CD4-positive, CD25-positive, alpha-beta regulatory T cell (primary cell): ENCODE data around the gene AQP4. TPM values are rescaled to one million over a fixed set of nuclear protein-coding genes. Genes with fewer than 3 reads are reported as not detected.
A peak's percentile ranks its signal among the peaks of the same experiment; 100 is the strongest.

Experiments used
- ATAC-seq, 2 donors: fragments of 150-1000 bp; cut with Tn5 transposase; one replicate each; pipeline ENCODE4 v1.10.0; 2021; ENCODE audit warnings: low read depth in 2 of 2, moderate number of reproducible peaks in 2 of 2, moderate library complexity in 1 of 2
- DNase-seq, 3 donors: peaks; one replicate each; pipeline versions ENCODE4 v3.0.0 to v3.0.0-alpha.2; 2012 to 2022; ENCODE audit warnings: mixed read lengths in 1 of 3
- H3K27ac ChIP-seq: one replicate; pipeline ENCODE4 v1.7.0; 2013; ENCODE audit warnings: mild to moderate bottlenecking, low read length; ENCODE audit not compliant: insufficient read depth, poor library complexity, severe bottlenecking
- H3K27me3 ChIP-seq: one replicate; pipeline ENCODE4 v1.7.0; 2013; ENCODE audit warnings: low read length; ENCODE audit not compliant: control insufficient read depth, insufficient read depth
- H3K36me3 ChIP-seq: one replicate; pipeline ENCODE4 v1.7.0; 2013; ENCODE audit warnings: mild to moderate bottlenecking, low read length, moderate library complexity; ENCODE audit not compliant: control insufficient read depth, insufficient read depth
- H3K4me1 ChIP-seq: 2 replicates; pipeline ENCODE4 v1.7.0; 2013; ENCODE audit warnings: mild to moderate bottlenecking, low read length; ENCODE audit not compliant: insufficient read depth, control insufficient read depth, poor library complexity, severe bottlenecking
- H3K4me3 ChIP-seq: one replicate; pipeline ENCODE4 v1.7.0; 2013; ENCODE audit warnings: low read depth, mild to moderate bottlenecking, low read length, moderate library complexity
- H3K9me3 ChIP-seq, 2 experiments: 1 replicate in 1 of 2; 2 replicates in 1 of 2; pipeline ENCODE4 v1.7.0; 2013; ENCODE audit warnings: low read length in 2 of 2, mild to moderate bottlenecking in 1 of 2, moderate library complexity in 1 of 2; ENCODE audit not compliant: control insufficient read depth in 2 of 2
- H3K27ac Mint-ChIP-seq, 3 donors: one replicate each; pipeline ENCODE4 v1.8.0; 2020 to 2022; ENCODE audit warnings: mild to moderate bottlenecking in 3 of 3, mixed read lengths in 3 of 3, moderate library complexity in 2 of 3
- H3K27me3 Mint-ChIP-seq: one replicate; pipeline ENCODE4 v1.8.0; 2022; ENCODE audit warnings: mild to moderate bottlenecking, mixed read lengths
- H3K36me3 Mint-ChIP-seq: one replicate; pipeline ENCODE4 v1.8.0; 2020; ENCODE audit warnings: mixed read lengths
- H3K4me1 Mint-ChIP-seq, 4 donors: one replicate each; pipeline ENCODE4 v1.8.0; 2020 to 2022; ENCODE audit warnings: mixed read lengths in 4 of 4, mild to moderate bottlenecking in 1 of 4
- H3K4me3 Mint-ChIP-seq, 4 donors: one replicate each; pipeline ENCODE4 v1.8.0; 2020 to 2022; ENCODE audit warnings: mild to moderate bottlenecking in 4 of 4, mixed read lengths in 4 of 4, moderate library complexity in 3 of 4
- H3K9me3 Mint-ChIP-seq, 7 donors: one replicate each; pipeline ENCODE4 v1.8.0; 2020 to 2022; ENCODE audit warnings: mixed read lengths in 7 of 7, mild to moderate bottlenecking in 3 of 7, moderate library complexity in 2 of 7
- polyA plus RNA-seq, 4 donors: library from polyadenylated mRNA; unstranded; fragments of 300-500 nt; fragmentation: Illumina TruSeq; gene quantifications; one replicate each; pipeline ENCODE4 v1.2.3, GENCODE V29; 2021
- total RNA-seq: library from RNA; stranded (reverse); gene quantifications from one replicate; pipeline ENCODE4 v1.2.3, GENCODE V29; 2022

AQP4 gene
- total and polyA plus RNA-seq, 5 donors from 2014 or later: not detected

DNA sequence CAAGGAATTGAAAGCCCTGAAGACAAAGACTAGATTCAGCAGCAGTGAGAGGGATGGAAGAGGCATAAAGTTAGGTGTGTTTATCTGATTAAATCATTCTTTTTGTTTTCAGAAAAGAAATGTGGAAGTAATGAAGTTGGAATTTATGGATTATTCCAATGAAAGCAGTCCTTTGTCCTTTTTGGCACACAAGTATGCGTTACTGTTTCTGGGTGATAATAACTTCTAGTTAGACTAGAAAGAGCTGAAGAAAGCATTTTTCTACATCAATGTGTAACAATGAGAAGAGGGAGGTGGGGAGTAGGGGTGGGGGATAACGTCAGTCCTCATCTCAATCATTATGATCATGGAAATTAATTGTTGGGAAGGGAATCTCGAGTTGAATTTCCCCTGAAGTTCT is 53.0 kb downstream of the AQP4 start:
- DNase-seq: no peak
- H3K4me1 ChIP-seq: no peaks in the 10 kb centered on the region
- no peak overlapping the region for H3K4me3 ChIP-seq
- Mint-ChIP-seq H3K9me3 (peaks cover 1 to 34% (median 10%) of the 10 kb centered on the region in 7 donors), H3K4me1 (no peaks in the 10 kb centered on the region), H3K36me3 (no peaks in the 10 kb centered on the region), H3K4me3 (no peak overlapping the region), H3K27me3 (no peaks in the 10 kb centered on the region), H3K27ac (no peak overlapping the region)
- no peak overlapping the region for H3K27ac ChIP-seq
- ATAC-seq: no peak
- H3K27me3 ChIP-seq: no peaks in the 10 kb centered on the region
- H3K36me3 ChIP-seq: no peaks in the 10 kb centered on the region
- no peaks in the 10 kb centered on the region for H3K9me3 ChIP-seq

DNA sequence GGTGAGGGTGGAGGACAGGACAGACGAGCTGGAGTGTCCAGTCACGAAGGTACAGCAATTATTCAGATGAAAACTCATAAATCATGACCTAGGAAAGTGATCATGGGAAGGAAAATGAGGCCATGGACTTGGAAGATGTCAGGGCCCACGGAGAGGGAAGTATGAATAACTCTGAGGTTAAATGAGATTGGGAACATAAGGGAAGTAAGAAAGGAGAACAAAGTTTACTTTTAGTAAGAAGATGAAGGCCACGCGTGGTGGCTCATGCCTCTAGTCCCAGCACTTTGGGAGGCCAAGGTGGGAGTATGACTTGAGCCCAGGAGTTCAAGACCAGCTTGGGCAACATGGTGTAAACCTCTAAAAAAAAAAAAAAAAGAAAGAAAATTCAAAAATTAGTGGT is 56.2 kb downstream of the AQP4 start:
- H3K27ac Mint-ChIP-seq: no peak overlapping the region
- DNase-seq (no peak), ATAC-seq (no peak)
- no peak overlapping the region for H3K27ac ChIP-seq
- no peaks in the 10 kb centered on the region for H3K9me3 ChIP-seq
- H3K36me3 ChIP-seq: no peaks in the 10 kb centered on the region
- no peak overlapping the region for H3K4me3 Mint-ChIP-seq
- no peaks in the 10 kb centered on the region for H3K36me3 Mint-ChIP-seq
- no peaks in the 10 kb centered on the region for H3K27me3 ChIP-seq
- no peak overlapping the region for H3K4me3 ChIP-seq
- no peaks in the 10 kb centered on the region for H3K4me1 ChIP-seq
- no peaks in the 10 kb centered on the region for H3K27me3 Mint-ChIP-seq
- H3K9me3 Mint-ChIP-seq: peaks cover 1 to 28% (median 11%) of the 10 kb centered on the region in 7 donors
- no peaks in the 10 kb centered on the region for H3K4me1 Mint-ChIP-seq

DNA sequence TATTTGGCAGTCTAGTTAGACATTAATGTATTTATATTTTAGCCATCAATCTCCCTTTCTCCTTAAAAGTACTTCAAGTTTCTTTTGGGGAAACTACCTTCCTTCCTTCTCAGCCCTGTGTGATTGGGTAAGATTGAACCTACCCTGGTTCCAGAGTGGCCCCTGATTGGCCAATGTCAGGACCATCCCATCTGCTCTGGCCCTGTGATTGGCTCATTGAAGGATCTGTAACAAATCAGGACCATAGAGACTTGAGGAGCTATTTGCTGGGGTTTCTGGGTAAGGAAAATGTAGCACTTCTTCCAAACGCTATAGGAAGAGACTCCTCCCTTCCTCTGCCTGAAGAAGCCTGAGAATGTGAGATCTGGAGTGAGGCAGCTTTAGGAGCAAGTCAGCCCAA is 59.3 kb downstream of the AQP4 start:
- no peak overlapping the region for H3K27ac ChIP-seq
- no peak overlapping the region for H3K4me3 ChIP-seq
- Mint-ChIP-seq H3K4me1 (no peaks in the 10 kb centered on the region), H3K27me3 (no peaks in the 10 kb centered on the region), H3K9me3 (peaks cover 3 to 25% (median 11%) of the 10 kb centered on the region in 7 donors), H3K36me3 (no peaks in the 10 kb centered on the region), H3K27ac (peak overlapping the region in 1 of 3 donors; percentile 86), H3K4me3 (no peak overlapping the region)
- no peaks in the 10 kb centered on the region for H3K36me3 ChIP-seq
- DNase-seq: no peak
- H3K4me1 ChIP-seq: no peaks in the 10 kb centered on the region
- no peaks in the 10 kb centered on the region for H3K27me3 ChIP-seq
- ATAC-seq: no peak
- H3K9me3 ChIP-seq: no peaks in the 10 kb centered on the region

DNA sequence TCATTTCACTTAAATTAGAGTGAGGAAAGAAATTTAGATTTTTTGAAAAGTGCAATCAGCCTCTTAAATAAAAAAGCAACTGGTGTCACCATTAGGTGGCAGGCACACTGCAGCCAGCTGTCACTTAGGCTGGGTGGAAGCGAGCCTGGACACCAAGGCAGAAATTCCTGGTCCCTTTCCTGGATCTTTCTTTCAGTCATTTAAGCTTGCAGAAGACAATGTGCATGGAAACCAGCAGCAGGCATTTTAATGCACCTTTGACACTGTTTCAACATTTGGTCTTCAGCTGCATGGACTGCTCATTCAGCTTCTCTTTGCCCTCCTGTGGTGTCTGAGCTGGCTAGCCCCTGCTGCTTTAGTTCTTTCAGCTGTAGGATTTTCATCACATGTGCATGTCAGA is 61.0 kb downstream of the AQP4 start:
- ATAC-seq: no peak
- no peak for DNase-seq
- H3K9me3 Mint-ChIP-seq: peaks cover 0 to 20% (median 7%) of the 10 kb centered on the region in 7 donors
- H3K4me3 ChIP-seq: no peak overlapping the region
- no peaks in the 10 kb centered on the region for H3K4me1 Mint-ChIP-seq
- H3K4me3 Mint-ChIP-seq: no peak overlapping the region
- H3K27ac Mint-ChIP-seq: no peak overlapping the region
- H3K27me3 Mint-ChIP-seq: no peaks in the 10 kb centered on the region
- H3K4me1 ChIP-seq: no peaks in the 10 kb centered on the region
- H3K36me3 ChIP-seq: no peaks in the 10 kb centered on the region
- no peaks in the 10 kb centered on the region for H3K9me3 ChIP-seq
- H3K36me3 Mint-ChIP-seq: no peaks in the 10 kb centered on the region
- H3K27ac ChIP-seq: no peak overlapping the region
- no peaks in the 10 kb centered on the region for H3K27me3 ChIP-seq

DNA sequence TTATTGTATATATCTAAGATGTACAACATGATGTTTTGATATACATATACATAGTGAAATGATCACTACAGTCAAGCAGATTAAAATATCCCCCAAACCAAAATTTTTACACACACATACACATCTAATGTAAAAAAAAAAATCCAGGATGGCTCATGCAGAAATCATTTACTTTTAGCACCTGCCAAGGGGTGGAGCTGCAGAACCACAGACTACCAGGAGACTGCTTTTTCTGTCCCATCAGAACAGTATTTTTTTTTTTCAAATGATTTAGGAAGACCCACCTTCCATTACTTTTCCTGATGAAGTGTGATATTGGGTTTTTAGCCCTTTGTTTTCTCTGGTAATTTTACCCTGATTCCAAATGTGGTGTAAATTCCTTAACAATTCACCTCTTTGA is 61.9 kb downstream of the AQP4 start:
- Histone ChIP-seq H3K27ac (no peak overlapping the region), H3K27me3 (no peaks in the 10 kb centered on the region), H3K4me3 (no peak overlapping the region), H3K36me3 (no peaks in the 10 kb centered on the region), H3K4me1 (no peaks in the 10 kb centered on the region), H3K9me3 (no peaks in the 10 kb centered on the region)
- Mint-ChIP-seq H3K27me3 (no peaks in the 10 kb centered on the region), H3K4me1 (no peaks in the 10 kb centered on the region), H3K9me3 (peaks cover 3 to 19% (median 4%) of the 10 kb centered on the region in 7 donors), H3K36me3 (no peaks in the 10 kb centered on the region), H3K27ac (no peak overlapping the region), H3K4me3 (no peak overlapping the region)
- DNase-seq: no peak
- no peak for ATAC-seq

DNA sequence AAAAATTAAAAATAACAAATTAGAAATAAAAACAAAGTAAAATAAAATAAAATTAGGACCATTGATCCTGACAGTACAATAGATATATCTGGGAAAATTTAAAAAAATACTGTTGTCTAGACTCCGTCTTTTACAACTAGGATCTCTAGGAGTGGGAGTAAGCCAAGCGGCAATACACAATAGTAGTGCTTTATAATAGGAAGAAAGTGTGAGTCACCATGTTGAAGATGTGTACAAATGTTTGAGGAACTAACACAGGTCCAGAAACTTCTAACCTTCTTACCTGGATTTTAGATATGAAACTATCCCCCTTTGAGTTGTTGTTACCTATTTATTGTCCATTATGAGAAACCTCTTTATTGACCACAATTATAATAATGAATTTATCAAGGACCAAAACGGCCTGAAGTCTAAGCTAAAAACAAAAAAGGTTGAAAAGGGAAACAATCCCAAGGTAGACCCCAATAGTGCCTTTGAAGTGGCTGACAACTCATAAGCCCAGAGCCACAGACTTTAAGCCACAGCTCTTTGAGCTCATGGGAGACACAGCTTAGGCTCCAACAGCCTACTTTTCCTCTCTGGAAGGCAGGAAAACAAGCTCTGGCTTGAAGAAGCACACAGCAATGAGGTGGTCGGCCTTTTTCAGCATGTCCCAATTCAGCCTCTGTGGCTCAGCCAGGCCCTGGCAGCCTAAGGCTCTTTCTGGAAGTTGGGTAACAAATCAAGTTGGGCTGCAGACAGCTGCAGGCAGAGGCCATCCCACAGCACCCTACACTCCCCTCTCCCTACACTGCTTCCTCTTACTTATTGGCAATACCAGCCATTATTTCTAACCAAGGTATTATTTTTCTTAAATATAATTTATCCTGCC is 62.9 kb downstream of the AQP4 start:
- Mint-ChIP-seq H3K36me3 (no peaks in the 10 kb centered on the region), H3K27ac (no peak overlapping the region), H3K4me3 (no peak overlapping the region), H3K4me1 (no peaks in the 10 kb centered on the region), H3K27me3 (no peaks in the 10 kb centered on the region), H3K9me3 (peaks cover 1 to 18% (median 5%) of the 10 kb centered on the region in 7 donors)
- H3K4me1 ChIP-seq: no peaks in the 10 kb centered on the region
- no peak overlapping the region for H3K4me3 ChIP-seq
- no peaks in the 10 kb centered on the region for H3K27me3 ChIP-seq
- no peaks in the 10 kb centered on the region for H3K36me3 ChIP-seq
- H3K27ac ChIP-seq: no peak overlapping the region
- H3K9me3 ChIP-seq: no peaks in the 10 kb centered on the region
- DNase-seq (no peak), ATAC-seq (no peak)
